Stimulated activated CD8-positive, alpha-beta memory T cell treated with anti-CD3 and anti-CD28 coated beads, Interleukin-15, amount 100 ng/mL, for 4 hours (primary cell): Measurements from ENCODE around the gene UTP25.
"Not testable (repeated sequence)": the region's sequence is repeated elsewhere in the genome, so short reads cannot be mapped to it uniquely, and the experiment has no call there.

Source experiments
- DNase-seq, 2 donors: peaks; one replicate each; pipeline ENCODE4 v3.0.0-alpha.2; 2020; ENCODE audit warnings: low read depth in 2 of 2

Gene UTP25

DNA sequence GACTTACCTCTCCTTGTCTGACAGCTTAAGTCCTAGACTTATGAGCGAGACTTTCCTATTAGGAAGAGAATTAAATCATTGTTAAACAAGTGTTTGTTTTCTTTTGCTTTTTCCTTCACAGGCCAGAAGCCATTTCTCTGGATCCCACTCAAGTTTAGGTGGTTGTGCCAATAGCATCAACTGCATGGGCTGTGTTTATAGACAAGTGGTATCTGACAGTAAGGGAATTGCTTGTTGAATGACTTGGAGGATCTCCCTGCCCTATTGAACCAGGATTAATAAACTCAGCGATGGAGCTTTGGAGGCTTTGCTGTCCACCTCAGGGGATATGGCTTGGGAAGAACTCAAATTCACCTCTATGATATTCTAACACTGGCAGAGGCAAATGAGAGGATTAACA is 43.7 kb downstream of the UTP25 start:
- no peak for DNase-seq

DNA sequence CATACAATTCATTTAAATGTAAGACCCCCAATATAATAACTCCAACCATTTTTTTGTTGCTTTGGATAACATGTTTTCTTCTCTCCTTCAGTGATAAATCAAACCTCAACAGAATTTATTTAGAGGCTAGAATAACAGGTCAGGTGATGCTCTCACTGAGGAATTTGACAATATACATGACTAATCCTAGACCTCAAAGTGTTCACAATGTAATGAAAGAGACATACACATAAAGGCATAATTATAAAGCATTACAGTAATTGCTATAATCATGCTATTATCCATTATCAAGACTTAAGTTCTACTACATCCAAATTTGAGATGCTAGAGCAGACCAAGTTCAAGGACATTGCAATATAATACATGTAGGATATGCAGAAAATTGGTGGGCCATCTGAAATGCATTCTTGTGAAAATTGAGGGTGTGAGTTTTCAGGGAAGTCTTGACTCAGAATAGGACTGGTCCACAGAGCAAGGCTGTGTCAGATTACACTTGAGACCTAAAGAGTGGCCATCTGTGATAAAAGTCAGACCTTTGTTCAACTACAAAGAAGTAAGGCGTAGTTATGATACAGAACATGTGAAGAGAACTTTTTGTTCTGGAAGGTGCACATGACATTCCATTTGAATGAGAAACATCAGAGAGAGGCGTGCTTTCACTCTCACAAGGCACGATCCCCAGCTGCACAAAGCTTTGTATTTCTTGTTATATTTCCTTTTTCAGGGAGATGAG is 45.5 kb downstream of the UTP25 start:
- no peak for DNase-seq

DNA sequence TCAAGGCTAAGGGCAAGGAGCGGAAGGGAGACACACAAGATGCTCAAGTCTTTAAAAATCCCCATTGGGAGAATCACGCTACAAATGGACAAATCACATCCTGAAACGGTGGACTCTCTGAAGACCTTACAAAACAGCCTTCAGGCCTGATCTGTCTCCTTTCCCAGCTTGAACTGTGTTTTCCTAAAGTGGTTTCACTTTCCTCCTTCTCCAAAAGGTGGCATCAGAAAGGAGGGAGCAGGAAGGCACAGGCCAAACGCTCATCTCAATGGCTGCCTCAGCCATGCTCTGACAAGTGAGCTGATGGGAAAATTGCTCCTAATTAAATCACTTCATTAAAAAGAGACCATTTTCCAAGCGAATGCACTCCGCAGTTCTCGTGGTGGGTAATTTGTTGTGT is 47.7 kb downstream of the UTP25 start:
- DNase-seq = no peak

DNA sequence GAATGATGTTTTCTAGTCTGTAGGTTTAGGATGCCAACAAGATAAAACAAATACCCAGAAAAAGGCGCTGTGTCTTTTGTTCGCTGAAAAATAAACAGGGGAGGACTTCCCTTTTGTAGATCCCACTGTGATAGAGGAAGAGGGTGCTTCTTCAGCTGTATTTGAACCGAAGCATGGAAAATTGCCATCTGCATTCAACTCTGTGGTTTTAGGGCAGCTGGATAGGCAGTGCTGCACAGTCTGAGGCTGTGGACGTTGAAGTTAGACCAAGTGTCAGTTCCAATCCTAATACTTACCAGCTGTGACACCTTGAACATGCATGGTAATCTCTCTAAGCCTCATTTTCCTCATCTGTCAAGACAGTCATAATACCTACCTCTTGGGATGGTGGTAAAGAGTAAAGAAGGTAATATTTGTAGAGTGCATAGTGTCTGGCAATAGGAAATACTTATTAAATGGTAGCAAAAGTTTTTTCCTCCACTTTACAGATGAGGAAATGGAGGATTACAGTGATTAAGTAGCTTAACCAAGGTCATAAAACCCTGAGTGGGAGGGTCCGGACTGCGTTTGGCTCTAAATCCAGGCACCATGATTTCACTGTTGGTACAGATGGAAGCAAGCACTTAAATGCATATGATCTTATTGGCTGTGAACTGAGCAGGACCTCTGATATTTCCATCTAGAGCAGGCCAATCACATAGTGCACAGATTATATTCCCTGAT is 48.5 kb downstream of the UTP25 start:
- DNase-seq = no peak

DNA sequence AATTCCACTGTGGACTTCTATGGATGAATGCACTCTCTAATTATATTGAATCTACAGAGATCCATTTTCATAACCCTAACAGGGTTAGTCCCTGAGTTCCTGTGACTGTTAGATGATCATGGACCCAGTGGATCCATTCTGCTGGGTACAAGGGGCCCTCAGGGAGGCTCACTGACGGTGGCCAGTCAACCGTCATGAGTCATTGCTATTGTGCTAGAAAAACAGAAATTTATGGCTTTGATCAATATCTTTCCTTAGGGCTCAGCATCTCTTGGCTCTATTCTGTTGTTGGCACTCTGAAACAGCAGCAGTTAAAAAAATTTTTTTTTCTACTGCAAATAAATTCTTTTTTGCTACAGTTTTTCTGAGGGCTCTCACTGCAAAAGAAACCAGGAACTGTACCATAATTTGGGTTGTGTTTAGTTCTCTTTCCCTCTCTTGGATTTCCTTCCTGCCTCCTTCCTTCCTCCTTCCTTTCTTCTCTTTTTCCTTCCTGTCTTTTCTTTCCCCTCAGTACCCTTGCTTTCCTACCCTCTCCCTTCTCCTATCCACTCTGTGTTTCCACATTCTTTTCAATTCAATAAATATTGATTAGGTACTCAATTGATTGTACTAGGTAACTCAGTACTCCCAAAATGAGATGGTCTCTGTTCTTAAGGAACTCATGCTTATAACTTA is 49.5 kb downstream of the UTP25 start:
- no peak for DNase-seq

DNA sequence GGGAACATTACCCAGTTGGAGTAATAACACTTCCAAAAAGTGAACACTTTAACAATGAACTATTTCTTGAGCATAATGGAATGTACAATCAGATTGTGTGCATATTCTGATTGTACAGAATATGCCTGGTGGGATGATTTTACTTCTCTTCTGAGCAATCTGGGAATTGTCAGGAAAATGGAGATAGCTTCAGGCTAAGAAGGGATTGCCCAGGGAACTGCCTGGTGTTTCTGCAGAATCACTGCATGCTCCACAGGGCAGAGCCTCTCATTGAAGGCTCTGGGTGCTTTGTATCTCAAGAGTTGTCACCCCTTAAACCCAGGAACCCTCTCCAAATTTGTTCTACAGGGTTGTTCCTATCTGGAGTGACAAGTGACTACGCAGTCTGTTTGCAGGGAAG is 51.2 kb downstream of the UTP25 start:
- no peak for DNase-seq

DNA sequence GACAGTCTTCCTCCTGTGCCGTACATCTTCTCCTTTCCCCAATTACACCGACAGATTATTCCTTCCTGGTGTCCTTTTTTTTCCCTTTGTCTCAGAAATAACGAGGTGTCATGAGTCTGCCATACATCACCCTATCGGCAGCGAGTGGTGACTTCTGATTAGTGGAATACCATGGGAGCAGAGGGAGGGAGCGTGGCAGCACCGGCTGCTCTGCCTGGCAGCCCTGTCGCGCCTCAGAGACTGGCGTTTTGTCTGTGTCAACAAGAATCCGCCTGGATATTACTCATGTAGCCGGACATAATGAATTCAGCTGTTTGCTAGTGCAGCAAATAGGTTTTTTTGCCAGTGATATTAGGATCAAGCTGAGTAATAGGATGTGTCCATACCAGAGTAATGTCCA is 51.8 kb downstream of the UTP25 start:
- no peak for DNase-seq

DNA sequence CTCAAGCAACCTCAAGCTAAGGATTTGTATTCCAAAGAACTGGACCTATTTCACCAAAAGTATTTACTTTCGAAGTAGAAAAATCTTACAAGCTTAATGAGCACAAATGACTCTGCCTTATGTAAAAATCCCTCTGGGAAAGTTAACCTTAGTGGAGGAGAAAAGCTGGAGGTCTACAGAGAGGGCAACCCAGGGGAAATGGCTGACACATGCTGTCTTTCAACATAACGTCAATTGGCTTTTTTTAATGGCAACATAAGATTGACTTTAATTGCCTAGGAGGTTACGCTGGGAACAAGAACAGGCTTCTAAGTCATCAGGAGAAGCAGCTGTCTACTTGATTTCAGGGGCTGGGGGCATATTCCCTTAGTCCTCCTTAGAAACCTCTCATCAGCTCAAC is 52.3 kb downstream of the UTP25 start:
- DNase-seq = no peak

DNA sequence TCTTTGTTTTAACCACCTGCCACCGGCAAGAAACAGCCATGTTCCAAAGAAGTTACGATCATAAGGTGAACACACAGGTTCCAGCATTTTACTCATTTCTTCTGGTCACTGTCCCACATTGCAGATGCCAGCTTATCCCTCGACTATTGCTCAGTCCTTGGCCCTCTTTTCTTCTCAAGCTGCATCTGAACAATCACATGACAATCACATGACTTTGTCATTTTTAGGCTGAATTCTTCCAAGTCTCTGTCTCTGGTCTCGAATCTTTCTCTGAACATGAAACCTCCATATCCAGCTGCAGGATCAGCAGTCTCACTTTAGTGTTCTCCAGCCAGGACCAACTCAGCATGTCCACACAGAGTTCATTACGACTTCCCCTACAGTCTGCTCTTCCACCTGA is 53.8 kb downstream of the UTP25 start:
- no peak for DNase-seq

DNA sequence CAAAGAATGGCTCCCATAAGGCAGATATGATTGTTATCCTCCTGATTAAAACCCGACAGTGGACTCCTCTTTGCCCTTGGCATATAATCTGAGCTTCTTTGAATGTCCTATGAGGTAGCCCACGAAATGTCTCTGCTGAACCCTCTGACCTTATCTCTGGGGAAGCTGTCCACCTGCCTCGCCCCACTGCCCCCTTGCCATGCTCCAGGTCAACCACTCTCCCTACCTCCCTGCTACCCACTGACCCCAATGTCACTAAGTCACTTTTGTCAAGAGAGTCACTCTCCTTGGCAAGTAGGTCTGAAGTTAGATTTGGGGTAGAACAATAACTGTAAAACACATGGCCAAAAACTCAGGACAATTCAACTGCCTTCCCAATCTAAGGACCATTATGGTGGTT is 54.5 kb downstream of the UTP25 start:
- DNase-seq = no peak

DNA sequence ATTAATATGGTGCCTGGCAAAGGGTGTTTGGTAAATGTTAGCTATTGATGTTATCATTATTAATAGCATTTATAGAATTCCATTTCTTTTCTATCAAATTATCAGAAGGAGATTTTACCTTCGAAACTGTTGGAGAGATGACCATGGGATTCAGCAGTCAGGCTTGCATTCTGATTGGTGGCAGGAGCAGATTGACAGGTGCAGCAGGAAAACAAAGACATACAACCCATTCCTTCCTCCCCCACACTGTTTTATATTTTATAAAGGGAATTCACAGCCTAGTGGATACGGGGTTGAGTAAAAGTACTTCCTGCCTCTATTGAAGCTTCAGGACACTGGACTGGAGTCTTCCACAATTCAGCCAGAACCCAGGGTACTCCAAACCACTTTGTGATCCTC is 55.2 kb downstream of the UTP25 start:
- DNase-seq = no peak

DNA sequence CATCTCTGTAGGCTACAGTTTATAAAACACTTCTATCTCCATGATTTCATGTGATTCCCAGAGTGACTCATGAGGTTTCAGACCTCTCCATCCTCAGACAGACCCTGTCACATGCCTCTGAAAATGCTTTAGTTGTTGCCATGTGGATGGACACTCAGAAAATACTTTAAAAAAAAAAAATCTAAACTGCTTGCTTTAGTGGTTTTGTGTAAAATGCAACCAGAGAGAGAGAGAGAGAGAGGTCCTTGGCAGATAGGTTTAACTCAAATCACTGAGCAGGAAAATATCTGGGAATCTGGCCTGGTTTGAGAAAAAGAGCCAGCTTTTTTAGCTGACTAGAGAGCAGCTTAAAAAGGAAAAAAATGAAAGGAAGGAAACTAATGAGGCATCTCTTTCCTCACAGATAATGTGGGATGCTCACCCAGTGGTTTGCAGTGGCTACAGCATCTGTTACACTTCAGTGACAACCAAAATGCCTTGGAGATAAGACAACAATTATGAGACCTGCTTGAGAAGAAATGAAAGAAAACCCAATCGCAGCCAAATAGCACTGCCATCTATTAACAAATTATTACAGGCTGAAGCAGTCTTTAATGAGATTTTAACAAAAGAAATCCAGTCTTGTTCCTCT is 55.7 kb downstream of the UTP25 start:
- DNase-seq = no peak

DNA sequence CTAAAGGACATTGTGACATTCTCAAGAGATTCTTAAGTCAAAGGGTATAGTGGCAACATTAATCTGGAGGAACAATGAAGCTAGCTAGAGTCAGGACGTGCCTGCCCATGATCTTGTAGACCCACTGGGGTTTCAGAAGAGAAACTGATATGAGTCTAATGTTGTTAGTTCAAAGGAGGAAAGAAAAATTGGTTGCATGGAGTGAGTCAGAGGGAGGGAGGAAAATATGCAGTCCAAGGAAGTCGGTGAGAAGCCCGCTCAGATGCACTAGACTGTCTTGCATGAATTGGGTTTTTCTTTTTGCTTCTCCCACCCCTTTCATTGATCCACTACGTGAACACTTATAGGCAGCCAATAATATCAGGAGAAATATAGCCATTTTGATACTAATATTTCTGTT is 56.5 kb downstream of the UTP25 start:
- no peak for DNase-seq

DNA sequence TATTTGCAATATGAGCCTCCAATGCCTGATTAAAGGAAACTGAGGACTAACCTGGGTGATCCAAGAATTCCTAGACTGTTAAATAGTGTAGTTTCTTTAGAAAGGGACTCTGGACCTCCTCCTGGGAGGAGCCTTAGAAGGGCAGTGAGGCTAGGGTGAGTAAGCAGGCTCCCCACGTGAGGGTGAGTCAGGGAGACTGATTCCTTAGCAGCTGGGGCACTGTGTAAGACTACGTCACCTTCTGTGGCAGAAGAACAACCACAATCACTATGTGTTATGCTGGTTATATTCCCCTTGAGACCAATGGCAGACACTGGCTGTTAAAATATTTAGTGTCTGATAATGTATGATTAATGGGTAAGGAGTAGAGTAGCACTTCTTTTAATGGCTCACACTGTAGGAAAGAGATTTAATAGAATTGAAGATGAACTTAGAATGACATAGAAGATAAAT is 56.9 kb downstream of the UTP25 start:
- DNase-seq = peak in 1 of 2 donors; percentile 27

DNA sequence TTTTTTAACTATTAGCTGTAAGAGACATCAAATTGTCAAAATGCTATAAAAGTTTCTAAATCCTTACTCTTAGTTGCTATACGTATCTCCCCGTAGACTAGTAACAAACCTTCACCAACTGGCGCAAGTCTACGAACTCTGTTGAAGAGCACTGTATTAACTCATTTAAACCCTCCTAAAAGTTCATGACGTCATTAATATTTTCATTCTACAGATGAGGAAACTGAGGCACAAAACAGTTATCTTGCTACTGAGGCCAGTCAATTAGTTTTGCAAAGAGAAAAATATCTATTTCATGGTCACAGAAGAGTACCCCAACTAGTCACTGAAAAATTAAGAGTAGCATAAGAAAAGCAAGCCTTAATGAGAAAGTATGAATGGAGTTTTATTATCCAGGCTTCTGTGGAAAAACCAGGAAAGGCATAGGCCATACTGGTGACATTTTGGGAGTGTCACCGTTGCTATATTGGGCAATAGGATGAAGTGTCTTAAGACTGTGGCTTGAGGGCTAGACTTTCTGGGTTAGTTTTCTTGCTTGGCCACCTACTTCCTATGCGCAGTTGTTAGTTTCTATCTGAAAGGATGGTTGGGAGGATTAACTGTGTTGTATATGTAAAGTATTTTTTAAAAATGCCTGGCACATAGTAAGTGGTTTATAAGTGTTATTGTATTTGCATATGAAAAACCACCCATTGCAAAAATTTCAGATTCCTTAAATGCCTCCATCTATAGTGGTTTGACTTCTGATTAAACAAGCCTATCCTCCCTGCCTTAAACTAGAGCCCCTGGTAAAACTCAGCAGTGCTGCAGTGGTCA is 57.8 kb downstream of the UTP25 start:
- DNase-seq = no peak

DNA sequence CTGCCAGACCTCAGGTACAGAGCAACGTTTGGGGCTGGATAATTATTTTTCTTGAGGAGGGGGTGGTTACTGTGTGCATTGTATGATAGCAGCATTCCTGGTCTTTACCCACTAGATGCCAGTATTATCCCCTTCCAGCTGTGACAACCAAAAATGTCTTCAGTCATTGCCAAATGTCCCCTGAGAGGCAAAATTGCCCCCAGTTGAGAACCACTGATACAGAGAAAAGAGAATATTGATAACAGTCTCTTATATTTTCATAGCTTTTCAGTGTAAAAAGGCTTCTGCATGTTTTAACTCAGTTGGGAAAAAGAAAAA is 58.4 kb downstream of the UTP25 start:
- no peak for DNase-seq

DNA sequence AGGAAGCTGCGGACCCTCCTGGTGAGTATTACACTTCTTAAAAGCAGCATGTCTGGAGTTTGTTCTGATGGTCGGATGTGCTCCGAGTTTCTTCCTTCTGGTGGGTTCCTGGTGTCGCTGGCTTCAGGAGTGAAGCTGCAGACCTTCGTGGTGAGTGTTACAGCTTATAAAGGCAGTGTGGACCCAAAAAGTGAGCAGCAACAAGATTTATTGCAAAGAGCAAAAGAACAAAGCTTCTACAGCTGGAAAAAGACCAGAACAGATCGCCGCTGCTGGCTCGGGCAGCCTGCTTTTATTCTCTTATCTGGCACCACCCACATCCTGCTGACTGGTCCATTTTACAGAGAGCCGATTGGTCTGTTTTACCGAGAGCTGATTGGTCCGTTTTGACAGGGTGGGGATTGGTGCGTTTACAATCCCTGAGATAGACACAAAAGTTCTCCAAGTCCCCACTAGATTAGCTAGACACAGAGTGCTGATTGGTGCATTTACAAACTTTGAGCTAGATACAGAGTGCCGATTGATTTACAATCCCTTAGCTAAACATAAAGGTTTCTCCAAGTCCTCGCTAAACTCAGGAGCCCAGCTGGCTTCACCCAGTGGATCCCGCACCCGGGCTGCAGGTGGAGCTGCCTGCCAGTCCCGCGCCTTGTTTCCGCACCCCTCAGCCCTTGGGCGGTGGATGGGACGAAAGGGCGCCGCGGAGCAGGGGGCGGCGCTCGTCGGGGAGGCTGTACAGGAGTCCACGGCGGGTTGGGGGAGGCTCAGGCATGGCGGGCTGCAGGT is 60.7 kb downstream of the UTP25 start:
- not testable (repeated sequence) for DNase-seq

DNA sequence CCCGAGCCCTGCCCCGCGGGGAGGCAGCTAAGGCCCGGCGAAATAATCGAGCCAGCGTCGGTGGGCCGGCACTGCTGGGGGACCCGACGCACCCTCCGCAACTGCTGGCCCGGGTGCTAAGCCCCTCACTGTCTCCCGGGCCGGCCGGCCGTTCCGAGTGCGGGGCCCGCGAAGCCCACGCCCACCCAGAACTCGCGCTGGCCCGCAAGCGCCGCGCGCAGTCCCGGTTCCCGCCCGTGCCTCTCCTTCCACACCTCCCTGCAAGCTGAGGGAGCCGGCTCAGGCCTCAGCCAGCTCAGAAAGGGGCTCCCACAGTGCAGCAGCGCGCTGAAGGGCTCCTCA is 61.3 kb downstream of the UTP25 start:
- DNase-seq = no peak

DNA sequence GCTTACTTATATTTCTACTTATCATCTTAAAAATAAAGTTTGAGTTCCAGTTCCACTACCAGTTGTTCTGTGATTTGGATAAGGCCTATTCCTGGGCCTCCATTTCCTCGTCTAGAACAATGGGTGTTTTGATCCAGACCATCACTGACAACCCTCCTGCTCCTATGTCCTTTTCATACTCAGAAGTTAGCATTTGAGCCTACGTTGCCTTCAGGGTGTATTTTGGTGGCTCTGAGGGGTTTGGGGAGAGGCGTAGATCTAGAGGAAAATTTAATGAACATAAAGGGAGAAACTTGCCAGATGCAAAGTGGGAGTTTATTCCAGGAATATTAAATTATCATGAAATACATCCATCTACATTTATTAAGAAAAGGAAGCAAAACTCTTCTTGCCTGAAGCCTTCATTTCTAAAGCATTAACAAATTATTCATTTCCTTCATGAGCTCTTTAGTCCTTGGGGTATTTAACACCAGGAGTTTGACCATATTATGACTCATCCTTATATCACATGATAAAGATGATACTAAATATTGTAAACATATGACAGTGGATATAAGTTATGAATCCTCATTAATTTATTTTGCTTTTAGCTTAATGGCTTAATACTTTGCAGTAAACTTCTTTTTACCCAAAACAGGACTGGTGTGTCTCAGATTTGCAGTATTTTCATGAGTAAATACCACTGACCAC is 63.0 kb downstream of the UTP25 start:
- DNase-seq = no peak

DNA sequence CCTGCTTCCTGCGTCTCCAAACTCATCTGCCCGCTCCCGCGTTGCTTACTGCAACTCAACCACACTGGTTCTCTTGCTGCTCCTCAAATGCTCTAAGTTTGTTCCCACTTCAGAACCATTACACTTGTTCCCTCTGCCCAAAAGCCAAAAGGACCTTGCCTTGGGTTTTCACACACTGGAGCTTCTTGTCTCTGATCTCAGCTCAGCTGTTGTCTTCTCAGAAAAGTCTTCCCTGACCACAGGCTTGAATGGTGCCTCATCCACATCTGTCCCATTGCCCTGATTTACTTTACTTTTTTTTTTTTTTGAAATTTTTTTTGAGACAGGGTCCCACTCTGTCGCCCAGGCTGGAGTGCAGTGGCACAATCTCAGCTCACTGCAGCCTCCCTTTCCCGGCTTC is 66.0 kb downstream of the UTP25 start:
- DNase-seq = no peak

DNA sequence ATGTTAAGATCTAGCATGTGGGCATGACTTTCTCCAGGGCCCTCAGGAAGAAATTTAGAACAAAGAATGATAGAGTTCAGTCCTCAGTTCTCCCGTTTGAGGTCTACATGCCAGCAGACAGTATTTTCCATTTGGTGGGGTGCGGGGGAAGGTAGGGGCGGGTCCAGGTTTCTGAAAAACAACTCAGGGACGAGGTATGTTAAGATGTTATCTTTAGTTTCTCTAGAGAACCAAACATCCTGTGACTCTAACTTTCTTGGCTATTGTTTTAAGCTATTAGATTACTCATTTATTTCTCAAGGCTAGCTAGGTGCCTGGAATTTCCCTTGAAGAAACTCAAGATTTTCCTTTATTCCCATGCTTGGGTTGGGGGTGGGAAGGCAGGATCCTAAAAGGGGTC is 67.9 kb downstream of the UTP25 start:
- DNase-seq = no peak
